Measurements from ENCODE around the gene MEIS1.
"Not testable (repeated sequence)": the region's sequence is repeated elsewhere in the genome, so short reads cannot be mapped to it uniquely, and the experiment has no call there.

MEIS1 gene

DNA sequence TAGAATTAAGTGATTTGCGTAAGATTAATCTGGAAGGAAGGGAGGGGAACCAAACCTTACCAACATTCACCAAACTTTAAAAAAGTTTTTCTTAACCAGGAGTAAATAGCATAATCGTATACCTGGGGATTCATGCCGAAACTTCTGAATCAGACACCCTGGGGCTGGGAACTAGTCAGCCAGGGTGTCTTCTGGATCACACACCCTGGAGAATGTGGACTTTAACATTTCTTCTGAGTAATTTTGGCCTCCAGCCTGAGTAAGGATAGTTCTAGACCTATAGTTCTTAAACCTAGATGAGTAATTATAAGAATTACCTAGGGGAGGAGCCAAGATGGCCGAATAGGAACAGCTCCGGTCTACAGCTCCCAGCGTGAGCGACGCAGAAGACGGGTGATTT lies 44.1 kb upstream of the MEIS1 start:
- H3K23ac ChIP-seq (ENCODE audit: low read length), result no peak overlapping the region
- H3K4me3 ChIP-seq (ENCODE audit: low read depth, low read length), result no peak overlapping the region
- no peak overlapping the region for H3K4me2 ChIP-seq (ENCODE audit: low read length)
- peaks cover 1% of the 10 kb centered on the region for H3K79me2 ChIP-seq (ENCODE audit: control insufficient read depth, insufficient read depth, low read length, poor library complexity)
- H3K18ac ChIP-seq (ENCODE audit: low read length), result no peak overlapping the region
- H3K4ac ChIP-seq (ENCODE audit: low read depth, low read length), result no peak overlapping the region
- no peaks in the 10 kb centered on the region for H3K36me3 ChIP-seq (ENCODE audit: control insufficient read depth in 1 of 2, insufficient read depth in 2 of 2, low read length in 2 of 2)
- no peak overlapping the region for H4K12ac ChIP-seq (ENCODE audit: low read depth, low read length)
- H2AK5ac ChIP-seq (ENCODE audit: low read length), result no peak overlapping the region
- H4K8ac ChIP-seq (ENCODE audit: low read depth, low read length), result no peak overlapping the region
- no peak overlapping the region for H3K27ac ChIP-seq (ENCODE audit: low read depth, low read length)
- H2BK120ac ChIP-seq (ENCODE audit: insufficient read depth, low read length, poor library complexity), result peak overlapping the region; percentile 6
- H3K9ac ChIP-seq (ENCODE audit: low read length), result no peak overlapping the region
- H3K27me3 ChIP-seq (ENCODE audit: insufficient read depth, low read length), result no peaks in the 10 kb centered on the region
- peak; percentile 62 to 67 for DNase-seq
- peaks cover 4% of the 10 kb centered on the region for H3K79me1 ChIP-seq (ENCODE audit: low read length)
- WGBS (ENCODE audit: extremely low coverage, insufficient coverage, insufficient read length), result no CpG with 5 or more reads among the region's 9 CpGs
- no peaks in the 10 kb centered on the region for H3K9me3 ChIP-seq (ENCODE audit: insufficient read depth, low read depth, low read length)
- H3K4me1 ChIP-seq (ENCODE audit: control insufficient read depth in 1 of 2, insufficient read depth in 2 of 2, low read length in 2 of 2), result peaks cover 5 to 7% of the 10 kb centered on the region in 2 experiments
- H2BK12ac ChIP-seq (ENCODE audit: low read length), result no peak overlapping the region
- H4K91ac ChIP-seq (ENCODE audit: low read depth, low read length), result no peak overlapping the region
- H2BK5ac ChIP-seq (ENCODE audit: low read depth, low read length, poor library complexity), result no peak overlapping the region
- H3K14ac ChIP-seq (ENCODE audit: low read length), result no peak overlapping the region
- no peak overlapping the region for H2AFZ ChIP-seq (ENCODE audit: insufficient read depth, low read length, poor library complexity)

DNA sequence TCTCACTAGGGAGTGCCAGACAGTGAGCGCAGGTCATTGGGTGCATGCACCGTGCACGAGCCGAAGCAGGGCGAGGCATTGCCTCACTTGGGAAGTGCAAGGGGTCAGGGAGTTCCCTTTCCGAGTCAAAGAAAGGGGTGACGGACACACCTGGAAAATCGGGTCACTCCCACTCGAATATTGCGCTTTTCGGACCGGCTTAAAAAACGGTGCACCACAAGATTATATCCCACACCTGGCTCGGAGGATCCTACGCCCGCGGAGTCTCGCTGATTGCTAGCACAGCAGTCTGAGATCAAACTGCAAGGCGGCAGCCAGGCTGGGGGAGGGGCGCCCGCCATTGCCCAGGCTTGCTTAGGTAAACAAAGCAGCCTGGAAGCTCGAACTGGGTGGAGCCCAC lies 43.7 kb upstream of the MEIS1 start:
- not testable (repeated sequence) for H3K4me2 ChIP-seq (ENCODE audit: low read length); H3K9ac ChIP-seq (ENCODE audit: low read length); H4K12ac ChIP-seq (ENCODE audit: low read depth, low read length); H2BK120ac ChIP-seq (ENCODE audit: insufficient read depth, low read length, poor library complexity); H3K4me1 ChIP-seq (ENCODE audit: control insufficient read depth in 1 of 2, insufficient read depth in 2 of 2, low read length in 2 of 2); H4K91ac ChIP-seq (ENCODE audit: low read depth, low read length); H3K14ac ChIP-seq (ENCODE audit: low read length); H2BK5ac ChIP-seq (ENCODE audit: low read depth, low read length, poor library complexity); H3K27me3 ChIP-seq (ENCODE audit: insufficient read depth, low read length); H3K79me1 ChIP-seq (ENCODE audit: low read length); H3K23ac ChIP-seq (ENCODE audit: low read length); H3K18ac ChIP-seq (ENCODE audit: low read length); H3K4me3 ChIP-seq (ENCODE audit: low read depth, low read length); H3K79me2 ChIP-seq (ENCODE audit: control insufficient read depth, insufficient read depth, low read length, poor library complexity); H2BK12ac ChIP-seq (ENCODE audit: low read length); DNase-seq; H3K36me3 ChIP-seq (ENCODE audit: control insufficient read depth in 1 of 2, insufficient read depth in 2 of 2, low read length in 2 of 2); H3K27ac ChIP-seq (ENCODE audit: low read depth, low read length); H3K4ac ChIP-seq (ENCODE audit: low read depth, low read length); H2AFZ ChIP-seq (ENCODE audit: insufficient read depth, low read length, poor library complexity); H3K9me3 ChIP-seq (ENCODE audit: insufficient read depth, low read depth, low read length); H2AK5ac ChIP-seq (ENCODE audit: low read length)
- WGBS (ENCODE audit: extremely low coverage, insufficient coverage, insufficient read length), result no CpG with 5 or more reads among the region's 22 CpGs
- peak overlapping the region; percentile 28 for H4K8ac ChIP-seq (ENCODE audit: low read depth, low read length)

DNA sequence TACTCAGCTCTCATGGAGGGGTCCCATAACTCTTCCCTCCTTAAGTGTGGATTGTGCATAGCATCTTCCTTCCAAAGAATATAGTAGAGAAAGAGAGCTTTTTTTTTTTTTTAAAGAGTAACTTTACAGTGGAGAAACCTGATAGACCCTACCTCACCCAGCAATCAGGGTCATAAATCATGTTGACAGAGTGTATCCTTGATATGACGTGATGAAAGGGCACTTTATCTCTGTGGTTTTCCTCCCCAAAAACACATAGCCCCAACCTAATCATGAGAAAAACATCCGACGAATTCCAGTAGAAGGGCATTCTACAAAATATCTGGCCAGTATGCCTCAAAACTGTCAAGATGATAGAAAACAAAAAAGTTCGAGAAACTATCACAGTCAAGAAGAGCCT lies 29.5 kb upstream of the MEIS1 start:
- H3K4me2 ChIP-seq (ENCODE audit: low read length), result no peak overlapping the region
- H3K9me3 ChIP-seq (ENCODE audit: insufficient read depth, low read depth, low read length), result peaks cover 1% of the 10 kb centered on the region
- no peak overlapping the region for H2BK12ac ChIP-seq (ENCODE audit: low read length)
- peaks cover 3 to 4% of the 10 kb centered on the region in 2 experiments for H3K4me1 ChIP-seq (ENCODE audit: control insufficient read depth in 1 of 2, insufficient read depth in 2 of 2, low read length in 2 of 2)
- H3K18ac ChIP-seq (ENCODE audit: low read length), result no peak overlapping the region
- H3K14ac ChIP-seq (ENCODE audit: low read length), result no peak overlapping the region
- H3K9ac ChIP-seq (ENCODE audit: low read length), result no peak overlapping the region
- H3K4ac ChIP-seq (ENCODE audit: low read depth, low read length), result no peak overlapping the region
- H3K79me2 ChIP-seq (ENCODE audit: control insufficient read depth, insufficient read depth, low read length, poor library complexity), result no peaks in the 10 kb centered on the region
- no peak overlapping the region for H2AK5ac ChIP-seq (ENCODE audit: low read length)
- DNase-seq, result no peak
- no CpG with 5 or more reads among the region's 4 CpGs for WGBS (ENCODE audit: extremely low coverage, insufficient coverage, insufficient read length)
- H2BK5ac ChIP-seq (ENCODE audit: low read depth, low read length, poor library complexity), result no peak overlapping the region
- H3K23ac ChIP-seq (ENCODE audit: low read length), result no peak overlapping the region
- no peak overlapping the region for H3K27ac ChIP-seq (ENCODE audit: low read depth, low read length)
- no peak overlapping the region for H2BK120ac ChIP-seq (ENCODE audit: insufficient read depth, low read length, poor library complexity)
- no peaks in the 10 kb centered on the region for H3K36me3 ChIP-seq (ENCODE audit: control insufficient read depth in 1 of 2, insufficient read depth in 2 of 2, low read length in 2 of 2)
- no peaks in the 10 kb centered on the region for H3K27me3 ChIP-seq (ENCODE audit: insufficient read depth, low read length)
- H4K8ac ChIP-seq (ENCODE audit: low read depth, low read length), result no peak overlapping the region
- no peak overlapping the region for H2AFZ ChIP-seq (ENCODE audit: insufficient read depth, low read length, poor library complexity)
- no peak overlapping the region for H4K12ac ChIP-seq (ENCODE audit: low read depth, low read length)
- H4K91ac ChIP-seq (ENCODE audit: low read depth, low read length), result no peak overlapping the region
- no peak overlapping the region for H3K4me3 ChIP-seq (ENCODE audit: low read depth, low read length)
- peaks cover 6% of the 10 kb centered on the region for H3K79me1 ChIP-seq (ENCODE audit: low read length)

DNA sequence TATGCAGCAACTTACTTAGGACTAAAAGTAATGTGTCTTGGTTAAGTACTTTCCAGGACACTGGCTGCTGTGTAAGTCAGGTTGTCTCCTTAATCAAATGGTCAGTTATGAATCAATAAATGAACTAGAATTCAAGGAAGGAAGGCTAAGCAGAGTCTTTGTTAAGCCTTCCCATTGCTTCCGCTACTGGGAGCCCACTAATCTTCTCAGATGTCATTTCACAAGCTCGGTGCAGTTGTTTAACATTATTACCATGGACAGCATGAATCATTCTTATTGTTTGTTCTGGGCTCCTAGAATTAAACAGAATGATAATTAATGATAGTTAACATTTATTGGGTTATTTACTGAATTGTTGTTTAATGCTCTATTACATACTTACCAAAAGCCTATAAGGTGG lies 26.0 kb upstream of the MEIS1 start:
- no peak overlapping the region for H3K4me3 ChIP-seq (ENCODE audit: low read depth, low read length)
- no peak overlapping the region for H3K4me2 ChIP-seq (ENCODE audit: low read length)
- H3K4me1 ChIP-seq (ENCODE audit: control insufficient read depth in 1 of 2, insufficient read depth in 2 of 2, low read length in 2 of 2), result peaks cover 3 to 4% of the 10 kb centered on the region in 2 experiments
- WGBS (ENCODE audit: extremely low coverage, insufficient coverage, insufficient read length), result no CpG with 5 or more reads among the region's 2 CpGs
- H2BK120ac ChIP-seq (ENCODE audit: insufficient read depth, low read length, poor library complexity), result no peak overlapping the region
- no peak overlapping the region for H3K18ac ChIP-seq (ENCODE audit: low read length)
- H3K4ac ChIP-seq (ENCODE audit: low read depth, low read length), result no peak overlapping the region
- no peak overlapping the region for H4K12ac ChIP-seq (ENCODE audit: low read depth, low read length)
- no peak overlapping the region for H2AK5ac ChIP-seq (ENCODE audit: low read length)
- H2AFZ ChIP-seq (ENCODE audit: insufficient read depth, low read length, poor library complexity), result no peak overlapping the region
- no peak overlapping the region for H3K27ac ChIP-seq (ENCODE audit: low read depth, low read length)
- peaks cover 1% of the 10 kb centered on the region for H3K9me3 ChIP-seq (ENCODE audit: insufficient read depth, low read depth, low read length)
- no peak for DNase-seq
- H3K14ac ChIP-seq (ENCODE audit: low read length), result no peak overlapping the region
- H4K91ac ChIP-seq (ENCODE audit: low read depth, low read length), result no peak overlapping the region
- H3K79me2 ChIP-seq (ENCODE audit: control insufficient read depth, insufficient read depth, low read length, poor library complexity), result no peaks in the 10 kb centered on the region
- H3K36me3 ChIP-seq (ENCODE audit: control insufficient read depth in 1 of 2, insufficient read depth in 2 of 2, low read length in 2 of 2), result no peaks in the 10 kb centered on the region
- no peak overlapping the region for H3K9ac ChIP-seq (ENCODE audit: low read length)
- no peaks in the 10 kb centered on the region for H3K27me3 ChIP-seq (ENCODE audit: insufficient read depth, low read length)
- H2BK5ac ChIP-seq (ENCODE audit: low read depth, low read length, poor library complexity), result no peak overlapping the region
- H2BK12ac ChIP-seq (ENCODE audit: low read length), result no peak overlapping the region
- H4K8ac ChIP-seq (ENCODE audit: low read depth, low read length), result no peak overlapping the region
- H3K23ac ChIP-seq (ENCODE audit: low read length), result no peak overlapping the region
- peaks cover 6% of the 10 kb centered on the region for H3K79me1 ChIP-seq (ENCODE audit: low read length)
